ENCODE measurements around the gene PARP12.

Gene PARP12

DNA sequence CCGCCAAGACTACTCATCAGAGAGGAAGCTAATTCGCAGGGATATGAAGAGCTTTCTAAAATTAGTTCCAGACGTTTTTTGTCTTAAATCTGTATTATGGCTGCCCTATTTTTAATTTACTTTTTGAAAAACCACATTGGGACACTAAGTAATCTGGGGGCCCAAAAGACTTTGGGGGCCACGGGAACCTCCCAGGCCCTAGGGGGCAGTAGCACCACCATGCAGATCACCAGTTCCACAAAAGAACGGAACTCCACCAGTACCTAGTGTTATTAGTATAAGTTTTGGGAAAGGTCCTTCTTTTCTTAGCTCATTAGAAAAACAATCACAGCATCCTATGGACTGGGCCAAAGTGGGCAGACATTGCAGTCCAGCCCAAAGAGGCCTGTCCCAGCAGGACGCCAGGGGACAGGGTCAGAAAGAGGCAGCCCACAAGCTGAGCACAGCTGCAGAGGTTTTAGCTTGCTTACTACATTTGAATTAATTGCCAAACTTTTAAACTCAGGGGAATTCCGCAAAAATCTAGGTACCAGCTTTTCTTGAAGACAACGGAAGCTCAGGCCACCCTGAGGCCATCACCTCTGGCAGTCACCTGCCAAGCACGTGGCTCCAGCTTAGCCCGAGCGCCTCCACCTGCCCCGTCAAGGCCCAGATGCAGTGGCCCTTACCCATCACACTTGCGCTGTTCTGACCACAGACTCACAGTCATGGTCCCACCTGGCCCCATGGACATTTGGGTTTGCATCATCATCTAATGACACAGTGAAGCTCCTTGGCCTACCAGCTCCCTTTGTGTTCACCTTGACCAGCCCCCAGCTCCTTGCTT is 74.8 kb downstream of the PARP12 start:
- Histone ChIP-seq H3K9ac (ENCODE audit: low read length) (no peak overlapping the region), H3K27me3 (replicated peaks; ENCODE audit: control insufficient read depth, insufficient read depth, low read length) (peaks cover 21% of the 10 kb centered on the region), H3K36me3 (ENCODE audit: control insufficient read depth, insufficient read depth, low read length, severe bottlenecking) (no peaks in the 10 kb centered on the region), H3K9me3 (ENCODE audit: control insufficient read depth, low read length) (no peaks in the 10 kb centered on the region), H3K4me3 (ENCODE audit: low read length) (no peak overlapping the region), H3K4me1 (ENCODE audit: control insufficient read depth, insufficient read depth, low read length) (no peaks in the 10 kb centered on the region)
- no peak for DNase-seq (ENCODE audit: low read depth)

DNA sequence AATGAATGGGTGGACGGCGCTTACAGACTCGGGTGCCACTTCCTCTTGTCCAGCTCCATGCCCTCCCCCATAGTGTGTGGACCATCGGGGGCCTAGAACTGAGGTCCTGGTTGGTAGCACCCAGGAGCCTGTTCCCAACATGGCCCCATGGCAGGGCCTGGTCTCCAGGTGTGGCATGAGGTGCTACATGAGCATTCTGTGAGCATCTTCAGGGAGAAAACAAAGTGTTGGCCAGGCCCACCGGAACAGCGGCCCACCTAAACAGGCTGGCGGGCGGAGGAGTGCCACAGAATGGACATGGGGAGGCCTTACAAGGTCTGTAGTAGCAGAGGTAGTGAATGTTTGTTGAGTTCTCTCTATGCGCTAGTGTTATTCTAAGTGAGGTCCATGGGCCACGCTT is 76.9 kb downstream of the PARP12 start:
- no peak for DNase-seq (ENCODE audit: low read depth)
- H3K36me3 ChIP-seq (ENCODE audit: control insufficient read depth, insufficient read depth, low read length, severe bottlenecking): no peaks in the 10 kb centered on the region
- H3K4me1 ChIP-seq (ENCODE audit: control insufficient read depth, insufficient read depth, low read length): no peaks in the 10 kb centered on the region
- H3K4me3 ChIP-seq (ENCODE audit: low read length): no peak overlapping the region
- H3K9ac ChIP-seq (ENCODE audit: low read length): no peak overlapping the region
- peaks cover 21% of the 10 kb centered on the region for H3K27me3 ChIP-seq (replicated peaks; ENCODE audit: control insufficient read depth, insufficient read depth, low read length)
- no peaks in the 10 kb centered on the region for H3K9me3 ChIP-seq (ENCODE audit: control insufficient read depth, low read length)

DNA sequence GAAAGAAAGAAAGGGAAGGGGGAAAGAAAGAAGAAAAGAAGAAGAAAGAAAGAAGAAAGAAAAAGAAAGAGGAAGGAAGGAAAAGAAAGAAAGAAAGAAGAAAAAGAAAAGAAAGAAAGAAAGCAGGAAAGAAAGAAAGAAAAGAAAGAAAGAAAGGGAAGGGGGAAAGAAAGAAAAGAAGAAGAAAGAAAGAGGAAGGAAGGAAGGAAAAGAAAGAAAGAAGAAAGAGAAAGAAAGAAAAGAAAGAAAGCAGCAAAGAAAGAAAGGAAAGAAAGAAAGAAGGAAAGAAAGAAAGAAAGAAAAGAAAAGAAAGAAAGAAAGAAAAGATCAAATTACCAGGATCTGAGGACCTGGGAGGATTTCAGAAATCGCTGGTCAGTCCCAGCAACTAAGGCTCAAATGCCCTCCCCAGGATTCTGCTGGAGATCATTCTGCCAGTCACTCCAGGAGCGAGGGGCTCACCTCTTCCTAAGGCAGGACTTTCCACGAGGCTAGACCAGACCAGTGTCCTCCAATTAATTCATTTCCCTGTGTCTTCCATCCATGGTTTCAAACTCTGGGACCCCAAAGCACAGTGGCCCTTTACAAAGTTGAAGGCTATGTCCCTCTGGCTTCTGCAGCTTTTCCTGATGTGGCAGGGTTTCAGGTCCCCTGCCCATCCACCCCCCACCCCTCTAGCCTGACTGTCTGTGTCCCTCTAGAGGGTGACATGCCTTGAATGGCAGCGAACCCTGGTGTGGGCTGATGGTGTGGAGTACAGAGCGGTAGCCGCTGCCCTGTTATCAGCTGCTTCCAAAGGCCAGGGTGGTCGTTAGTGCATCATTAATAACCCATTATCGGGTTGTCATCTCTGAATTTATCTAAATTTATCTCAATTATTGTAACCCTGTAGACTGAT is 77.9 kb downstream of the PARP12 start:
- no peaks in the 10 kb centered on the region for H3K4me1 ChIP-seq (ENCODE audit: control insufficient read depth, insufficient read depth, low read length)
- H3K27me3 ChIP-seq (replicated peaks; ENCODE audit: control insufficient read depth, insufficient read depth, low read length): peaks cover 20% of the 10 kb centered on the region
- no peaks in the 10 kb centered on the region for H3K9me3 ChIP-seq (ENCODE audit: control insufficient read depth, low read length)
- no peak overlapping the region for H3K4me3 ChIP-seq (ENCODE audit: low read length)
- no peaks in the 10 kb centered on the region for H3K36me3 ChIP-seq (ENCODE audit: control insufficient read depth, insufficient read depth, low read length, severe bottlenecking)
- no peak overlapping the region for H3K9ac ChIP-seq (ENCODE audit: low read length)
- no peak for DNase-seq (ENCODE audit: low read depth)

DNA sequence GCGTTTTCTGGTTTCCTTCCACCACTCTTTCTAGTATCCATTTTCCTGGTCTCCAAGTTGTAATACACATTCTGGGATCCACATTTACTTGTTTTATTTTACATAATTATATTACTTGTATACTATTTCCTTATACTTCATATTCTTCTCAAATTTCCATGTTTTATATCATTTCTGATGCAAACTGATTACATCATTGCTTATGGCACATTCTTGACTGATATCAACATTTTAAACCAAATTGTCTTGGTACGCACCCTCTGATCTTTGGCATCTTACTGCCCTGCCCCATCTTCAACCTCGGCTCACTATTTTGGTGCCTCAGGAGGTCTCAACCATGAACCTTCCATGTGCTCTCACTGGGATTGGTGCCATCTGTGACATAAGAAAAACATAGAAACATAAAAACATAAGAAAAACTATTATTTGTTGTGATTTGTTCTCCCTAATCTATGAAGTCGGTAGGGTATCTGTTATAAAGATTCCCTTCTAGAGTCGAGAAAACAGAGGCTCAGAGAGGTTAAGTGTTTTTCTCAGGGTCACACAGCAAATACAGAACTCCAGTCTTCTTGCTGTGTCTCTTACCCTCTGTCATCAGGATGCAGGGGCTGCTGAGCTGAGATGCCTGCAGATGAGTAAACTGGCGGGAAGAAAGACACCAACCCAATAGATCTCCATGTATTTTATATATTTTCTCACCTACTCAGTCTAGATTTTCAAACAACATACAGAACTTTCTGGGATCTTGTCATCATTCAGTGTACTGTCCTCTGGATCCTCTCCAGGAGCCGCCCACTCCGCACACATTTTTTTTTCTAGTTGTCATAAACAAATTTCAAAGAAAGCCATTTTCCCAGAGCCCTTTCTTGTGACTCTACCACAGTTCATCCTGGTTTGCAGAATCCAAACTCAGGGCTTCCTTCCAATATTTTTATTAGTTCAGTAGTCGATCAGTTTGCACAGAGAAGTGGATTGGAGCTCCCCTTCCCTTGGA is 79.5 kb downstream of the PARP12 start:
- no peak for DNase-seq (ENCODE audit: low read depth)
- no peak overlapping the region for H3K9ac ChIP-seq (ENCODE audit: low read length)
- H3K27me3 ChIP-seq (replicated peaks; ENCODE audit: control insufficient read depth, insufficient read depth, low read length): peaks cover 5% of the 10 kb centered on the region
- H3K4me3 ChIP-seq (ENCODE audit: low read length): no peak overlapping the region
- H3K9me3 ChIP-seq (ENCODE audit: control insufficient read depth, low read length): no peaks in the 10 kb centered on the region
- H3K4me1 ChIP-seq (ENCODE audit: control insufficient read depth, insufficient read depth, low read length): no peaks in the 10 kb centered on the region
- H3K36me3 ChIP-seq (ENCODE audit: control insufficient read depth, insufficient read depth, low read length, severe bottlenecking): no peaks in the 10 kb centered on the region

DNA sequence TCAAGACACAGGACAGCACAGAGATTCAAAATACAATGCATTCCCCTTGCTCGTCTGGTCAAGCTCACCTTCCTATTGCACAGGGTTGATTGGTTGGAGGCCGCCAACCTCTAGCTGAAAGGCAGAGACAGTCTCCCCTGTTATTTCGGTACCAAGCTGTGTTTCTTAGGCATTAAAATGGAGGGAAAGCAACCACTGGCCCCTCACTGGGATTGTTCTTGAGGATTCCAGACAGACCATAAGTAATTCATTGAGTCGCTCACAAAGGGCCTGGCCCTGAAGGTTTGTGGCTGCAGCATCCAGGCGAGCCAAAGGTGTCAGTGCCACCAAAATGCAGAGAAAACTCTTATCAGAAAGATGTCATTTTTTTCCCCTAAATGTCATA is 81.2 kb downstream of the PARP12 start:
- no peaks in the 10 kb centered on the region for H3K27me3 ChIP-seq (replicated peaks; ENCODE audit: control insufficient read depth, insufficient read depth, low read length)
- H3K4me1 ChIP-seq (ENCODE audit: control insufficient read depth, insufficient read depth, low read length): no peaks in the 10 kb centered on the region
- H3K4me3 ChIP-seq (ENCODE audit: low read length): no peak overlapping the region
- H3K9ac ChIP-seq (ENCODE audit: low read length): no peak overlapping the region
- DNase-seq (ENCODE audit: low read depth): no peak
- H3K36me3 ChIP-seq (ENCODE audit: control insufficient read depth, insufficient read depth, low read length, severe bottlenecking): no peaks in the 10 kb centered on the region
- no peaks in the 10 kb centered on the region for H3K9me3 ChIP-seq (ENCODE audit: control insufficient read depth, low read length)

DNA sequence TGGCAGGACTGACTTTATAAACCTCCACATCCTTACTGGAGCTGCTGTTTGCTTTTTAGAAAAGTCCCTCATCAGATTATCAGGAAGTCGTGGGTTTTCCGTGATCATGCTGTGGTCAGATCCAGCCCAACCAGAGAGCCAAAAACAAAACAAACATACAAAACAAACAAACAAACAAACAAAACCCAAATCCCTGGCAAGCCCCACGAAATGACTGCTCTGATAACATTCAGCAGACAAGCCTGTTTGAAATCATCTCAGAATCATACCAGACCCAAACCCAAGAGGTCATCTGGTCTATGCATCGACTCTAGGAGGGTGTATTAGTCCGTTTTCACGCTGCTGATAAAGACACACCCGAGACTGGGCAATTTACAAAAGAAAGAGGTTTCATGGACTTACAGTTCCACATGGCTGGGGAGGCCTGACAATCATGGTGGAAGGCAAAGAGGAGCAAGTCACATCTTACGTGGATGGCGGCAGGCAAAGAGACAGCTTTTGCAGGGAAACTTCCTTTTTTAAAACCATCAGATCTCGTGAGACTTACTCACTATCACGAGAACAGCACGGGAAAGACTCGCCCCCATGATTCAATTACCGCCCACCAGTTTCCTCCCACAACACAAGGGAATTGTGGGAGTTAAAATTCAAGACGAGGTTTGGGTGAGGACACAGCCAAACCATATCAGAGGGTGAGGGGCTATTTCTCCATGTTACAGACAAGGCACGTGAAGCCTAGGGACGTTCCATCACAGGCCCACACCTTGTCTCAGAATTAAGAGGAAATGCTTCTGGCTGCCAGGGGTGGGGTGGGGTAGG is 85.7 kb downstream of the PARP12 start:
- H3K9me3 ChIP-seq (ENCODE audit: control insufficient read depth, low read length): no peaks in the 10 kb centered on the region
- DNase-seq (ENCODE audit: low read depth): no peak
- peaks cover 23% of the 10 kb centered on the region for H3K27me3 ChIP-seq (replicated peaks; ENCODE audit: control insufficient read depth, insufficient read depth, low read length)
- H3K36me3 ChIP-seq (ENCODE audit: control insufficient read depth, insufficient read depth, low read length, severe bottlenecking): no peaks in the 10 kb centered on the region
- H3K9ac ChIP-seq (ENCODE audit: low read length): no peak overlapping the region
- H3K4me1 ChIP-seq (ENCODE audit: control insufficient read depth, insufficient read depth, low read length): no peaks in the 10 kb centered on the region
- no peak overlapping the region for H3K4me3 ChIP-seq (ENCODE audit: low read length)

DNA sequence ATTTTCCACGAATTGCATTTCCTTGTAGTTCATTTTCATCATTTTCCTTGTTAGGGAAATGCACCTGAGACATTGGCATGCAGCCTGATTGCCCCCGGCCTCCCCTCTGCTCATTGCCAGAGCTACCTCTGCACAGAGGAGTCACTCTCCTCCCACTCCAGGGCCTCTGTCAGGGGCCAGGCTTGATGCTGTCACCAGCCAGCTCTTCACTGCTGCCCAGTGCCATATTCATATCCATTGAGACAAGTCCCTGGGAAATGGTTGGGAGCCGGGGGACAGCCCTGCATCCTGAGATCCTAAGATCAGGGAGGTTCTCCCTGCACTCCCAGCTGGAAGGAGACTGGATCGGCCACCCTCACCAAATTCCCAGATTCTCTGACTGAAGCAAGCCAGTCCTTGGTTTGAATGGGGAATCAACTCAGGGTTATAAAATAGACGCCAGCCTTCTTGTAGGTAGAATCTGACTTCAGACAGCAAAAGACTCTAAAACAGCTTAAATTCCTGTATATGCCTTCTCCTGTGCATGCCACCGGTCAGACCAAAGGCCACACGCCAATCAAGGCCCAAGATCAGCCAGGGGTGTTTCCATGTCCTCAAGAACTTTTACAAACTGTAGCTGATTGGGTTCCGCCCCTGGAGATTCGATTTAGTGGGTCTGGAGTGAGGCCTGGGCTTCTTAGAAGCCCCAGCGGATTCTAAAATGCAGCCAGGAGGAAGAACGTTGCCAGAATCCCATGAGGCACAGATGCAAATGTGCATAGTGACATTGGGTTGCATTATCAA is 86.5 kb downstream of the PARP12 start:
- Histone ChIP-seq H3K4me1 (ENCODE audit: control insufficient read depth, insufficient read depth, low read length) (no peaks in the 10 kb centered on the region), H3K36me3 (ENCODE audit: control insufficient read depth, insufficient read depth, low read length, severe bottlenecking) (no peaks in the 10 kb centered on the region), H3K9me3 (ENCODE audit: control insufficient read depth, low read length) (no peaks in the 10 kb centered on the region), H3K27me3 (replicated peaks; ENCODE audit: control insufficient read depth, insufficient read depth, low read length) (peaks cover 30% of the 10 kb centered on the region), H3K4me3 (ENCODE audit: low read length) (no peak overlapping the region), H3K9ac (ENCODE audit: low read length) (no peak overlapping the region)
- DNase-seq (ENCODE audit: low read depth): no peak

DNA sequence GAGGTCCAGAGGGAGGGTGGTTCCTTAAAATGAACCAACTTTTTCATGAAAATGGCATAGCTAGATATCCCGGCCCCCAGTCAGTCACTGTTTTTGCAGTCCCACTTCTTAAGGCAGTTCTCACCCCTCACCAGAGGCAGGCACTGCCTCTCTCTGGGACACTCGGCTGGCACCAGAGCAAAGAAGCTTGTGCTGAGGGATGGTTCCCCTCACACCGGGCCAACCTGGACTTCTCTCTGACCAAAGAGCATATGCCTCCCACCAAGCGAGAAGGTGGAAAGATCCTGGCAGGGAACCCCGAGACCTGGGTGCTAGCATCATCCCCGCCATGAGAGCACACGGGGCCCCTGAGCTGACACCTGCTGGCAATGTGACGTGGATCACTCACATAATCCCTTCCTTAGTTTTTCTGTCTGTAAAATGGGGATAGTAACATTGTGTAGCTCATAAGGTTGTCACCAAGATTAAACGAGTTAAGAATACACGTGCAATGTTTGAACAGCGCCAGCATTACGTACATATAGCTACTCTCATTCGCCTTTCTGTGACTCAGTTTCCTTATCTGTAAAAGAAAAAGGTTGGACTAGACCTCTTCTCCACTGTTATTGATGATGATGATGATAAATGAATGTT is 88.5 kb downstream of the PARP12 start:
- Histone ChIP-seq H3K9me3 (ENCODE audit: control insufficient read depth, low read length) (no peaks in the 10 kb centered on the region), H3K27me3 (replicated peaks; ENCODE audit: control insufficient read depth, insufficient read depth, low read length) (peaks cover 46% of the 10 kb centered on the region), H3K4me1 (ENCODE audit: control insufficient read depth, insufficient read depth, low read length) (peaks cover 3% of the 10 kb centered on the region), H3K36me3 (ENCODE audit: control insufficient read depth, insufficient read depth, low read length, severe bottlenecking) (no peaks in the 10 kb centered on the region), H3K4me3 (ENCODE audit: low read length) (no peak overlapping the region), H3K9ac (ENCODE audit: low read length) (no peak overlapping the region)
- DNase-seq (ENCODE audit: low read depth): no peak
